Stimulated activated CD4-positive, alpha-beta T cell treated with anti-CD3 and anti-CD28 coated beads, Interleukin-4, amount 100 ng/mL, for 48 hours (primary cell): ENCODE measurements around the gene STRBP.
"Not testable (repeated sequence)": the region's sequence is repeated elsewhere in the genome, so short reads cannot be mapped to it uniquely, and the experiment has no call there.

Experiments used
- DNase-seq, 2 donors: peaks; one replicate each; pipeline ENCODE4 v3.0.0-alpha.2; 2020; ENCODE audit warnings: low read depth in 2 of 2

Gene STRBP

DNA sequence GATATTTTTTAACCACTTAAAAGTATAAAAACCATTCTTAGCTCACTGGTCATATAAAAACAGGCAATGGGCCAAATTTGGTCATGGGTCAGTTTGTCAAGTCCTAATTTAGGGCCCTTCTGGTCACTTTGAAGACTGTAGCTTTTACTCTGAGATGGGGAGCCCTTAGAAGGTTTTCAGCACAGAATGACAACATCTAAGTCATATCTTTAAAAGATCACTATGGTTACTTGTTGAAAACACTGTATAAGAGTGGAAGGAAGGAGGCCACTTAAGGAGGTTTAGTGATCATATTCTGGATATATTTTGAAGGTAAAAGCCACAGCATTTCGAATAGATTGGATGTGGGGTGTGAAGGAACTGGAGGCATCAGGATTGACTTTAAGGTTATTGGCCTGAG lies 76.7 kb downstream of the STRBP start:
- DNase-seq = no peak

GRCh38 chr9:123191260-123191659 lies 77.1 kb downstream of the STRBP start:
- no peak for DNase-seq

DNA sequence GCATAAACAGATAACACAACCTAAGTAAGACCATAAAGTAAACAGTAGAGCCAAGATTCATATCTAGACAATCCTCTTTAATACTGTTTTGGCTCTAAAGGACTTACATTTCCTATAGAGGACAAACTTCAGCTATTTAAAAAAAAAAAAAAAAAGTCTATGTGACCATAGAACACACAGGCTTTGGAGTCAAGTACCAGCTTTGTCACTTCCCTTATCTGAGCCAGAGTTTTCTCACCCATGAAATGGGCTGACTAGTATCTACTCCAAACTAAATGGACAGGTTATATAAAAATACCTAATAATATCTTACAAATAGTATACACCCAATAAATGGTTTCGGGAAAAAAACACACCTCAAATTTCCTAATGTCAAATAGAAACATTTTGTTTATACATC lies 81.3 kb downstream of the STRBP start:
- no peak for DNase-seq

GRCh38 chr9:123186029-123186428 lies 82.4 kb downstream of the STRBP start:
- not testable (repeated sequence) for DNase-seq

DNA sequence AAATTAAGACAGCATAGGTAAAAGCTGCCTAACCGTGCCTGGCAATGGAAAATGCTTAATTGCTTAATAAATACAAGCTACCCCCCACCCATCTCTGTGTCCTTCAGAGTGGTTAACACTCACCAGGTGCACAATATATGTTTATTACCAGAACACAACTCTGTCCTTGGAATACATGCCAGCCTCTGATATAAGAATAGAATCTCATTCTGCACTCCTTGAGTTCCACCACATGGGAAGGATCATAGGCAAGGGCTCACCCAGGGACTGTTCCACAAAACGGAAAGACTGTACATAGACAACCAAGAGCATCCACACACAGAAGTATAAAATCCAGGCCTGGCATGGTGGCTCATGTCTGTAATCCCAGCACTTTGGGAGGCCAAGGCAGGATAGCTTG lies 91.4 kb downstream of the STRBP start:
- DNase-seq = no peak

- no peak for DNase-seq
These were observed 92.3 kb downstream of the STRBP start for GRCh38 chr9:123175854-123176629.

- no peak for DNase-seq
These were observed 93.4 kb downstream of the STRBP start for GRCh38 chr9:123174887-123175518.

- no peak for DNase-seq
These were observed 94.3 kb downstream of the STRBP start for GRCh38 chr9:123174079-123174478.

DNA sequence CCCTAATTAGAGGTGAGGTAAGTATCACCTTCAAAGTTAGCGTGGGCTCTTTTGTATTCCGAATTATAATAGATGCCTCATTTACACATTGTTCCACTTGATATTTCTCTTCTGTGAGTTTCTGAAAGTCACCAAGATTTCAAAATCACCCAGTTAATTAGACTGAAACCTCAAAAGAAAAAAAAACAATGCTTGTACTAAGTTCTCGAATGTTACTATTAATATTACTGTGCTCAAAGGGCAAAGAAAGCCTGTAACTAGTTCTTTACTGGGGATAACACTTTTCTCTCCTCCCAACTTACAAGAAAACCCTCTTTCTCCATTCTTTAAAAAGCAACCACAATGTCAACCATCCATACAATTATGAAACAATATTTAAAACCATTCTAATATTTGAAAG lies 98.5 kb downstream of the STRBP start:
- DNase-seq = no peak

DNA sequence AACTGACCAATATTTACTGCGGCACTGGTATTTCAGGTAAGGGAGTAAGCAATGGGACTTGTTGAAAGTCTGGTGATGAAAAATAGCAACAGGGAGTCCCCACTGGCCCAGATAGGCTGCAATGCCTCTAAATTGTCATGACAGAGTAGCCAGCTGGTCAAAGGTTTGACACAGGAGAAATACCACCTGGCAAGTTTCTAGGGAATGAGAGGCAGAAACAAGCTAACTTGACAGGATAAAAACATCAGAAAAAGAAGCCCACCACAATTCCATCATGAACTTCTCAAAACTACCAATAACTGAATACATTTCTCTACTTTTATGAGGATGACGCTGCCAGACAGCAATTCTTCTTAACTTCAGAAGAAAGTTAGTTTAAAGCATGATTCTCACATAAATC lies 99.8 kb downstream of the STRBP start:
- no peak for DNase-seq

GRCh38 chr9:123167474-123167873 lies 100.9 kb downstream of the STRBP start:
- no peak for DNase-seq

DNA sequence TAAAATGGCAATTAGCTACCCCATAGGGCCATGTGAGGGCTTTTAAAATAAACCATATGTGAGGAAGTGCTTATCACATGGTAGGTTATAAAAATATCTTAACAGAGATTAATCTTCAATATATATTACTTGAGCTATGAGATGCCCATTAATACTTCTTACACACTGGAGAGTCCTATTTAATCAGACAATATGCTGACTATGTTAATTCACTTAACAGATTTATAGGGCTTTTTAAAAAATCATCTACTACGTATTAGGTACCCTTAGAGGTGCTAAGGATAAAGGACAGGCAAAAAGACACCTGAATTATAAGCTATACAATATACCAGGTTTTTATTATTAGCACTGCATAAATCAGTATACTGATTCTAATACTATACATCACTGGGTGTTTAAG lies 102.6 kb downstream of the STRBP start:
- DNase-seq = no peak

DNA sequence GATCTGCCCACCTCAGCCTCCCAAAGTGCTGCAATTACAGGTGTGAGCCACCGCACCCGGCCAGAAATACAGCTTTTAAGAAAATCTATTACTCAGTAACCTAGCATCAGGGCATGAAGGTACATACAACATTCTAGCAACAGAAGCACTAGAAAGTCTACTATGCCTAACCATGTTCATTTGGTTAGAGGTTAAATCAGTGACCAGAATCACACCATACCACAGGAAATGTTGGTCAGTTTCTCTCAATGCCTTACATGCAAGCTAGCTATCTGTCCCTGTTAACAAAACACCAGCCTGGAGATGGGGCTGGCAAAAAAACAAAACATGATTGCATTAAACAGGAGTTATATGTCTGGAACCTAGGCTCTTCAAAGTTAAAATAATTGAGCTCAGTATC lies 104.1 kb downstream of the STRBP start:
- DNase-seq = no peak

DNA sequence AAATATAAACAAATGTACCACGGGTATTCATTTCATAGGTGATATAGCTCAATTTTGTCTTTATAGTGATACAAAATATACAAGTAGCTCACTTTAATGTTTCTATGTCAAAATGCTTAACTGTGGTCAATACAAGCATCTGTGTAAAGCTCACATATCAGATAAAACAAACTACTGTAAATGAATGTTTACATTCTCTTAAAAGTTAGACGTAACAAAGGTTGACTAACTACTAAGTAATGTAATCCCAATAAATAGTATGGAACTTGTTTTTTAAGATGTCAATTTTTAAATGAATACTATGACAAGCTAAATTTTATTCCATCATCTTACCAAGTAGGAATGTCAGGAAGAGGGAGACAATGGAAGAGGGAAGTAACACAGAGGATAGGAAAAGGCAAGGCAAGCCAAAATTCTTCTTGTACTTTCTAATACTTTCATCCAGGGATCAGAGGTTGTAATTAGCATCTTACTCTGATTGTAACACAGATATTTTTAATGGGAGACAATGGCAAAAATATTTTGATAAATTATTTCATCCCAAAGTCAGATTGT lies 105.5 kb downstream of the STRBP start:
- DNase-seq = no peak

- DNase-seq = no peak
These were observed 106.0 kb downstream of the STRBP start for GRCh38 chr9:123162360-123162759.

DNA sequence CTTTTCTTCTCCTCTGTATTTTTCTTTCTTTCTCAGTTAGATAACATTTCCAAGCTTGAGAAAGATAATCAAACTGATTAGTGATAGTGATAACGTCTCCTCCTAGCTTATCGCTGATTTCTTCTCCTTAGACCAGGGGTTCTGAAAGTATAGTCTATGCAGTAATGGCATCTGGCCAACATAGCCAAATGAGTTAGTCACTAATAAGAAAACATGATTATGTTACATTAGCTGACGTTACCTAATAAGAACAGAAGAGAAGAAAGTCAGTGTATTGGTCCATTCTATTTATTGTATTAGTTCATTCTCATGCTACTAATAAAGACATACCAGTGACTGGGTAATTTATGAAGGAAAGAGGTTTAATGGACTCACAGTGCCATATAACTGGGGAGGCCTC lies 111.2 kb downstream of the STRBP start:
- DNase-seq = no peak

- DNase-seq = no peak
These were observed 117.5 kb downstream of the STRBP start for GRCh38 chr9:123150708-123151503.

- DNase-seq = no peak
These were observed 119.3 kb downstream of the STRBP start for GRCh38 chr9:123149067-123149466.

DNA sequence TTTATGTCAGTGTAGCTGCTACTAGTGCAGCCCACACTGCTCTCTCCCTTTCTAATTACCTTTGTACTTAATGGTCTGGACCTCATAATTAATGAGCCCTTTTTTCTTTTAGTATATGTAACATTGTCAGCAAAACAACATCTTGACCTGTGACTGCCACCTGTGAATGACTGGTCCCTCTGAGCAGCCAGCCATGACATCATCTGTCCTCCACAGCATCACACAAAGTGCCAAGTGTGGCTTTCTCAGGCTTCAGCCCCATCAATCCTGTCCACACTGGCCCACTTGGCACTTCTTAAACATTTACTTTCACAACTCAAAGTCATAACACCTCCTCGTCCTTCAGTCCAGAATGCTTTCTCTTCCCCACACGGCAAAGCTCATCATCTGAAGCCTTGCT lies 130.2 kb downstream of the STRBP start:
- no peak for DNase-seq

DNA sequence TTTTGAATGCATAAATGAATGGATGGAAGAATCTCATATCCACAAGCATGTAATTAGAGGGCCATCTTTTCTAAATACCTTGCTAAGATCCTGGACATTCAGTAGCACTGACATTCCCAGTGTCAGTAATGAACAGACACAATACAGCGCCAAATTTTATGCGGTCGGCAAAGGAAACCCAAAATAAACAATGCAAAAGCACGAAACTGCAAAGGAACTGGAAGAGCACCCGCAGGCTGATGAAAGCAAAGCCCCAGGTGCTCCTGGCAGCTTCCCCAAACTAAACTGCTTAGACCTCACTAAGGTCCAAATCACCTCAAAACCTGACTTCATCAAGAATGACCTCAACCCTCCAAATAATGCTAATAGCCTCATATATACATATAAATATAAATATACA lies 133.0 kb downstream of the STRBP start:
- DNase-seq = no peak

DNA sequence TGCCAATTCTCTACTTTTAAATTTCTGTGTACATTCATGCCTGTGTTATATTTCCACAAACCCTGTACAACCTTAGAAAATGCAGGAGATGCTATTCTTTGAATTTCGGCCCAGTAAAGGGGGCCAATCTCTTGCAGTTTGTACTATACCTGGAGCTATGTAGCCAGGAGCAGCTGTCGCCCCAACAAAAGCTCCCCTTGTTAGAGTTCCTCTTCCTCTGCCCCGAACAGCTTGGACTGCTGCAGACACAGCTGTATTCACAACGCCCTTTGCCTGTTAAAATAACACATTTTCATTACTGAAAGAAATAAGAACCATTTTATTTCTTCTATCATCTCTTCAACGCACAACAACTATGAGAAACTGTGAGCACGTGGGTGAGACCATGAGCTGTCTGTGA lies 135.7 kb downstream of the STRBP start:
- DNase-seq = no peak

DNA sequence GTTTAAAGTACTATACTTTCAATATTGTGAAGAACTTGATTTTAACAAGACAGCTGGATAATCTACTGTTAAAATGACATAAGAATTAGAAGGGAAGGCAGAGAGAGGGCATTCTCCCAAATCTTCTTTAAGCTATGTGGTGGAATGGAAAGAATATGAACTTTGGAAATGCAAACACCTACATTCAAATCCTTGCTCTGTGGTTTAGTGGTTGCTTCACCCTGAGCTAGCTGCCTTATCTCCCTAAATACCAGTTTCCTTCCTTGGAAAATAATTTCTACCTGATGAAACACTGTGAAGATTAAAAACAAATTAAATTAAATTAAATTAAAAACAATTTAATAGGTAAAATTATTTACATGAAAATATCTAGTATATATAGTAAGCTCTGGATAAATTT lies 136.4 kb downstream of the STRBP start:
- DNase-seq = no peak

- DNase-seq = no peak
These were observed 137.1 kb downstream of the STRBP start for GRCh38 chr9:123131258-123131657.
